GM23338 (cell line): ENCODE data around the gene ZNF19. TPM values are rescaled to one million over a fixed set of nuclear protein-coding genes. Genes with fewer than 3 reads are reported as not detected.

Source experiments
- ATAC-seq: fragments of 200-7000 bp; cut with Tn5 transposase; 3 replicates; pipeline ENCODE4 v1.9.1; 2020
- DNase-seq: peaks from one replicate; pipeline ENCODE4 v3.0.0-alpha.2; 2015; ENCODE audit warnings: low spot score
- H2AFZ ChIP-seq: fragments of 200-600 bp; sonication (generic); 2 replicates; pipeline ENCODE4 v1.8.0; 2016; ENCODE audit warnings: antibody characterized with exemption, mild to moderate bottlenecking, moderate library complexity
- H3F3A ChIP-seq: fragments of 200-600 bp; sonication (generic); replicated peaks from 2 replicates; pipeline ENCODE4 v1.8.0; 2017; ENCODE audit warnings: antibody characterized with exemption, mixed run types, low read depth
- H3K27ac ChIP-seq: fragments of 200-600 bp; sonication (generic); 2 replicates; pipeline ENCODE4 v1.6.1; 2016; ENCODE audit warnings: low read depth
- H3K27me3 ChIP-seq: fragments of 200-600 bp; sonication (generic); 2 replicates; pipeline ENCODE4 v1.8.0; 2016; ENCODE audit warnings: mild to moderate bottlenecking, mixed run types, moderate library complexity; ENCODE audit not compliant: insufficient read depth
- H3K36me3 ChIP-seq: fragments of 200-600 bp; sonication (generic); 2 replicates; pipeline ENCODE4 v1.8.0; 2016; ENCODE audit warnings: mild to moderate bottlenecking; ENCODE audit not compliant: insufficient read depth
- H3K4me1 ChIP-seq: fragments of 200-600 bp; sonication (generic); 2 replicates; pipeline ENCODE4 v1.8.0; 2016; ENCODE audit warnings: mild to moderate bottlenecking, moderate library complexity; ENCODE audit not compliant: insufficient read depth
- H3K4me2 ChIP-seq: fragments of 200-600 bp; sonication (generic); 2 replicates; pipeline ENCODE4 v1.7.1; 2017; ENCODE audit warnings: mixed run types
- H3K4me3 ChIP-seq: fragments of 200-600 bp; sonication (generic); 2 replicates; pipeline ENCODE4 v1.6.1; 2016; ENCODE audit warnings: mixed run types
- H3K79me2 ChIP-seq: fragments of 200-600 bp; sonication (generic); replicated peaks from 2 replicates; pipeline ENCODE4 v1.8.0; 2017; ENCODE audit warnings: mild to moderate bottlenecking; ENCODE audit not compliant: insufficient read depth
- H3K9me2 ChIP-seq: fragments of 200-600 bp; sonication (generic); 2 replicates; pipeline ENCODE4 v1.8.0; 2017; ENCODE audit not compliant: insufficient read depth
- H4K20me1 ChIP-seq: fragments of 200-600 bp; sonication (generic); replicated peaks from 2 replicates; pipeline ENCODE4 v1.8.0; 2017; ENCODE audit warnings: mild to moderate bottlenecking; ENCODE audit not compliant: insufficient read depth
- H3K27ac Mint-ChIP-seq: 2 replicates; pipeline ENCODE4 v1.8.0; 2020; ENCODE audit warnings: inconsistent platforms, mild to moderate bottlenecking, moderate library complexity, mixed read lengths
- H3K27me3 Mint-ChIP-seq: 3 replicates; pipeline ENCODE4 v1.8.0; 2022; ENCODE audit warnings: low read depth, mild to moderate bottlenecking, moderate library complexity, mixed read lengths, inconsistent platforms; ENCODE audit not compliant: insufficient read depth, poor library complexity
- H3K36me3 Mint-ChIP-seq: 3 replicates; pipeline ENCODE4 v1.8.0; 2021; ENCODE audit warnings: low read depth, mild to moderate bottlenecking, inconsistent platforms, moderate library complexity, mixed read lengths
- H3K4me1 Mint-ChIP-seq: 3 replicates; pipeline ENCODE4 v1.8.0; 2020; ENCODE audit warnings: mild to moderate bottlenecking, inconsistent platforms, mixed read lengths
- H3K4me3 Mint-ChIP-seq: 3 replicates; pipeline ENCODE4 v1.8.0; 2021; ENCODE audit warnings: moderate library complexity, mild to moderate bottlenecking, inconsistent platforms, mixed read lengths
- H3K9me3 Mint-ChIP-seq: 3 replicates; pipeline ENCODE4 v1.8.0; 2020; ENCODE audit warnings: moderate library complexity, mild to moderate bottlenecking, inconsistent platforms, mixed read lengths
- CTCF ChIP-seq, 2 experiments: fragments of 200-600 bp in 1 of 2; sonication (generic) in 1 of 2; conservative IDR thresholded peaks; 2 replicates each; pipeline versions ENCODE4 v1.5.1 to v1.6.1; 2016 to 2017; ENCODE audit warnings: antibody characterized with exemption in 2 of 2, low read depth in 2 of 2, mild to moderate bottlenecking in 2 of 2, moderate library complexity in 1 of 2
- EZH2phosphoT487 ChIP-seq: fragments of 200-600 bp; sonication (generic); IDR thresholded peaks from one replicate; pipeline ENCODE4 v1.8.1; 2018; ENCODE audit warnings: antibody characterized with exemption; ENCODE audit not compliant: unreplicated experiment
- JUNB ChIP-seq: IDR thresholded peaks from one replicate; pipeline ENCODE4 v1.6.1; 2016; ENCODE audit warnings: antibody characterized with exemption; ENCODE audit not compliant: unreplicated experiment
- NANOG ChIP-seq: IDR thresholded peaks from 2 replicates; pipeline ENCODE4 v1.6.1; 2016; ENCODE audit warnings: antibody characterized with exemption, borderline replicate concordance
- POLR2AphosphoS5 ChIP-seq: IDR thresholded peaks from 2 replicates; pipeline ENCODE4 v1.6.1; 2016; ENCODE audit warnings: antibody characterized with exemption, low read depth
- REST ChIP-seq: IDR thresholded peaks from one replicate; pipeline ENCODE4 v1.6.1; 2018; ENCODE audit warnings: antibody characterized with exemption; ENCODE audit not compliant: unreplicated experiment
- STAT1 ChIP-seq: IDR thresholded peaks from one replicate; pipeline ENCODE4 v1.6.1; 2016; ENCODE audit warnings: antibody characterized with exemption; ENCODE audit not compliant: unreplicated experiment
- ZNF114 ChIP-seq: fragments of 250-450 bp; sonication (Bioruptor Pico); IDR thresholded peaks from 2 replicates; pipeline ENCODE4 v1.5.0; 2020; ENCODE audit warnings: mild to moderate bottlenecking, moderate library complexity
- ZNF331 ChIP-seq: fragments of 250-450 bp; sonication (Bioruptor Pico); IDR thresholded peaks from 2 replicates; pipeline ENCODE4 v1.5.0; 2020; ENCODE audit warnings: low read depth, mild to moderate bottlenecking, moderate library complexity
- ZNF462 ChIP-seq: fragments of 250-450 bp; sonication (Bioruptor Pico); IDR thresholded peaks from 2 replicates; pipeline ENCODE4 v1.5.0; 2020; ENCODE audit warnings: mild to moderate bottlenecking, moderate library complexity
- polyA plus RNA-seq: library from polyadenylated mRNA; unstranded; fragments of >200 nt; fragmentation: Nextera tagmentation; extraction: Ambion mirVana; gene quantifications from 2 replicates; pipeline ENCODE4 v1.2.1, GENCODE V29; 2016
- total RNA-seq: library from RNA; depleted of rRNA; stranded (reverse); fragments of >200 nt; shearing (Covaris generic); gene quantifications from 2 replicates; pipeline ENCODE4 v1.2.3, GENCODE V29; 2014

Gene ZNF19
- total and polyA plus RNA-seq, 2 experiments from 2014 or later = 1.0 to 4.8 TPM

GRCh38 chr16:71432906-71433305 lies 56.2 kb downstream of the ZNF19 start:
- Mint-ChIP-seq H3K27ac (no peak overlapping the region), H3K27me3 (no peaks in the 10 kb centered on the region), H3K4me3 (no peak overlapping the region), H3K9me3 (no peaks in the 10 kb centered on the region), H3K36me3 (no peaks in the 10 kb centered on the region), H3K4me1 (no peaks in the 10 kb centered on the region)
- Histone ChIP-seq H2AFZ (no peak overlapping the region), H3K4me2 (no peak overlapping the region), H3K4me3 (no peak overlapping the region), H3K27me3 (no peaks in the 10 kb centered on the region), H3K9me2 (no peaks in the 10 kb centered on the region), H3F3A (no peaks in the 10 kb centered on the region), H3K4me1 (no peaks in the 10 kb centered on the region), H3K27ac (no peak overlapping the region), H3K36me3 (no peaks in the 10 kb centered on the region), H3K79me2 (no peaks in the 10 kb centered on the region), H4K20me1 (no peaks in the 10 kb centered on the region)
- DNase-seq (no peak), ATAC-seq (no peak)
- TF ChIP-seq NANOG = no peak
- TF ChIP-seq ZNF331 (CRISPR knock-in tag) = no peak

- H3K27ac Mint-ChIP-seq = no peak overlapping the region
- no peaks in the 10 kb centered on the region for H3K36me3 Mint-ChIP-seq
- no peaks in the 10 kb centered on the region for H4K20me1 ChIP-seq
- H3K27me3 Mint-ChIP-seq = peaks cover under 1% of the 10 kb centered on the region
- H3K4me1 ChIP-seq = peaks cover 7% of the 10 kb centered on the region; the same call in 1 of the 2 replicates
- no peak overlapping the region for H3K27ac ChIP-seq
- no peak overlapping the region for H3K4me2 ChIP-seq
- H3K79me2 ChIP-seq = no peaks in the 10 kb centered on the region
- ATAC-seq (no peak), DNase-seq (no peak)
- H3K9me3 Mint-ChIP-seq = no peaks in the 10 kb centered on the region
- no peaks in the 10 kb centered on the region; the same call in 2 of the 3 replicates for H3K4me1 Mint-ChIP-seq
- H3K4me3 ChIP-seq = no peak overlapping the region
- no peak overlapping the region for H3K4me3 Mint-ChIP-seq
- H3K9me2 ChIP-seq = no peaks in the 10 kb centered on the region
- H3F3A ChIP-seq = no peaks in the 10 kb centered on the region; the same call in 1 of the 2 replicates
- H3K27me3 ChIP-seq = no peaks in the 10 kb centered on the region
- H2AFZ ChIP-seq = no peak overlapping the region
- no peaks in the 10 kb centered on the region for H3K36me3 ChIP-seq
- TF ChIP-seq ZNF462 (no peak), POLR2AphosphoS5 (no peak), EZH2phosphoT487 (no peak), REST (no peak), CTCF (conservative IDR thresholded peaks at IDR 0.05; ENCODE audit: low read depth in 2 of 2) (no peak), ZNF114 (CRISPR knock-in tag) (no peak), STAT1 (no peak), JUNB (no peak)
Observed at GRCh38 chr16:71431991-71432390, 57.1 kb downstream of the ZNF19 start.
